Ramos (cell line): ENCODE results near the gene SUMO4.

Experiments used
- in situ Hi-C: fragments of 300-500 bp; cut with MboI; formaldehyde crosslinking; loops from one replicate; pipeline ENCODE4 v1.14.3; 2022; ENCODE audit warnings: low sequenced_read_pairs; ENCODE audit not compliant: unreplicated experiment

Gene SUMO4

DNA sequence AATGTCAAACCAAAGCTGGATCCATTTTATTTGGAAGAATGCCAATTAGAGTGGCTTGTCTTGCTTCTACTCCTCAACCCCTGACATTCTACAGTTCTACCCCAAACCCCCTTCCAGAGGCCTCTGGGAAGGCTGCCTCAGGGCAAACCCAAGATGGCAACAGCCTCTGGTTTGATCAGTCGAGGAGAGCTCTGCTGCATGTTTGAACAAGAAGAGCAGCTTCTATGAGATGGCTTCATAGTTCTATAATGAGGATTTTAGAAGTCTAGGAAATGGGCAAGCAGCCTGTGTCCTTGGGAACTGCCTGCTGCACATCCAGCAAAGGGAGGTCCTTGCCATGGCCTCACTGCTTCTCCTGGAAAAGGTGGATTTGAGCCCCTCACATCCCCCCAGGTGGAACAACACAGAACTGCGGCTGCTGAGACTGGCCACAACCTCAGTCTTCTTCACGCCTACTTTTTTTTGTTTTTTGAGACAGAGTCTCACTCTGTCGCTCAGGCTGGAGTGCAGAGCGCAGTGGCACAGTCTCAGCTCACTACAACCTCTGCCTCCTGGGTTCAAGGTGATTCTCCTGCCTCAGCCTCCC lies 46.8 kb downstream of the SUMO4 start:
- in situ Hi-C loops = loop anchor here (25.0 kb wide), 1 partner anchor 885 kb away; no protein-coding TSS in a partner anchor

GRCh38 chr6:149448821-149449453 lies 48.9 kb downstream of the SUMO4 start:
- in situ Hi-C loops = loop anchor here (25.0 kb wide), 1 partner anchor 887 kb away; no protein-coding TSS in a partner anchor

GRCh38 chr6:149449831-149450678 lies 50.0 kb downstream of the SUMO4 start:
- in situ Hi-C loops = loop anchor here (25.0 kb wide), 1 partner anchor 888 kb away; no protein-coding TSS in a partner anchor
